GM21390 (cell line): ENCODE data around the gene DNAJC22.
"Not testable (repeated sequence)": the region's sequence is repeated elsewhere in the genome, so short reads cannot be mapped to it uniquely, and the experiment has no call there.

Experiments
- ATAC-seq: cut with Tn5 transposase; IDR thresholded peaks from one replicate; pipeline ENCODE4 v1.9.1; 2021; ENCODE audit not compliant: unreplicated experiment

The DNAJC22 gene

DNA sequence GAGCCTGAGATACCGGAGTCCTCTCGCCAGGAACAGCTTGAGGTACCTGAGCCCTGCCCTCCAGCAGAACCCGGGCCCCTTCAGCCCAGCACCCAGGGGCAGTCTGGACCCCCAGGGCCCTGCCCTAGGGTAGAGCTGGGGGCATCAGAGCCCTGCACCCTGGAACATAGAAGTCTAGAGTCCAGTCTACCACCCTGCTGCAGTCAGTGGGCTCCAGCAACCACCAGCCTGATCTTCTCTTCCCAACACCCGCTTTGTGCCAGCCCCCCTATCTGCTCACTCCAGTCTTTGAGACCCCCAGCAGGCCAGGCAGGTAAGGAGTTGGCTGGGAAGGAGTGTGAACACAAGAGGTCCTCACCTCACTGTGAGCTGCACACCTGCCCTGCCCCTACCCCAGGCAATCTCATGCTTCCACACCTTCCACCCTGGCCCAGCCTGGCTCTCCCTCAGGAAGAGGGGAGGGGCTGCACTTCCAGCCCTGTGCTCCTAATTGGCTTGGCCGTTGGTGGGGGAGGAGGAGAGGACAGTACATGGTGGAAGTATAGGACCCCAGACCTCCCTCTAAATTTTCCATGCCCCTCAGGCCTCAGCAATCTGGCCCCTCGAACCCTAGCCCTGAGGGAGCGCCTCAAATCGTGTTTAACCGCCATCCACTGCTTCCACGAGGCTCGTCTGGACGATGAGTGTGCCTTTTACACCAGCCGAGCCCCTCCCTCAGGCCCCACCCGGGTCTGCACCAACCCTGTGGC lies 15.9 kb upstream of the DNAJC22 start:
- ATAC-seq, result no peak

DNA sequence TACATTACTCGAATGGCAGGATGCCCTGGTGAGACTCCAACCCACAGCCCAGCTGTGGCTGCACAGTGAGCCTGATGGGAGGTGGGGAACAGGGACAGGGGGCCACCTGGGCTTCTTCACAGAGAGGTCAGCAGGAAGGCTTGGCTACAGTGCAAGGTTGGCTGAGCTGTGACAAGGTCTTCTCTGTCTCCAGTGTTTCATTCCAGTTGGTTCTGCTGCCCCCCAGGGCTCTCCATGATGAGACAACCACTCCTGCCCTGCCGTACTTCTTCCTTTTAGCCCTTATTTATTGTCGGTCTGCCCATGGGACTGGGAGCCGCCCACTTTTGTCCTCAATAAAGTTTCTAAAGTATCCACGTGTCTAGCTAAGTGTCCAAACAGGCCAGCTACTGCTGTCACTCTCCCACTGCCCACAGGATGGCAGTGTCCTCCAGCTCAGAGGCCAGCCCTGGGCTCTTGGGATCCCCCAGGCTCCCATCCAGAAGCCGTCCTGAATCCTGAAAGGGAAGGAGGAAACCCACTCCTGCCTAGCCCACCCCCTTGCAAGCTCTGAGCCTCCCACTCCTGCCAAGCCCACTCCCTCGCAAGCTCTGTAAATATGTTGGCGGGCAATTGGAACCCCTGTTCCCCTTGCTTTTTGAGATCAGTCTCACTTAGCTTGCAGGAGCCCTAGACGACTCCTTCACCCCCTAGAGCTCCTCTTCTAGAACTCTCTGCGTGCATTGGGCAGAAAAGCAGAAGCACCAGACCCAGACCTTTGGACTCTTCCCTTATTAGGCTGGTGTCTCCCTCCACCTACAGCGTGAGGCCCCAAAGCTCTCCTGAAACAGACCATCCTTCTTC lies 15.1 kb upstream of the DNAJC22 start:
- no peak for ATAC-seq

DNA sequence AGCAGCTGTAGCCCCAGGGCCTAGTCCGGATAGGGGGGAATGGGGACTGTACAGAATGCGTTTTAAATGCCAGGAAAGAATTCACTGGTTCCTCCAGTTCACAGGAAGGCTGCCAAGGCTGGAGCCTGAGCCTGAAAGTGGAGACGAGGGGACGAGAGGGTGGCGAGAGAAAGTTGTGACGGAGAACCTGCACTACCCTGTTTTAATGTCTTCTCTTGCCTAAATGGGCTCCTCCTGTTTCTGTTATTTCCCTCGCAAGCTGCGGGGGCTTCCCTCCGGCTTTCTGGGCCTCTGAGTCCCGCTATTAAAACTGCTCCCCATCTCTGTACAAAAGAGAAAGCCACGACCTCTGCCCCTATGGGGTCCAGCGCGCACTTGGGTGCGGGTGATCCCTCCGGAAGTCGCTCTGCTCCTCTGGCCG lies 14.2 kb upstream of the DNAJC22 start:
- no peak for ATAC-seq

DNA sequence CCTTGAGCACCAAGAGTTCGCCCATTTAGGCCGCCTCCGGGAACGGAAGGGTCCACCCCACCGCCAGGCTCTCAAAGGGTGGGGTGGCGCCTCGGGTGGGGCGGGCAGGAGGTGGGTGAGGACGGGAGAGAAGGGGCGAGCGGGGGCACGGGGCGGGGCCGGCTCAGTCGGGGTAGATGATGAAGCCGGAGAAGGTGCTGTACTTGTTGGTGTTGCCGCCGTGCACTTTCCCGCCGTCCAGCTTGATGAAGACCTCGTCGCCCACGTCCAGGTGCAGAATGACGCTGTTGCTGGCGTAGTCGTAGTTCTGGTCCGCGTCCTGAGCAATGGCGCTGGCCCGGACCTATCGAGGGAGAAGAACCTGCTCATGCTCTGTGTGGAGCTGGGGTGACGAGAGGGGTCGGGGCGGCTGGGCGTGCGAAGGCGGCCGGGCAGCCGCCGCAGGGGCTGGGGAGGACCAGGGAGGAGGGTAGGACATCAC lies 13.8 kb upstream of the DNAJC22 start:
- ATAC-seq, result no peak

DNA sequence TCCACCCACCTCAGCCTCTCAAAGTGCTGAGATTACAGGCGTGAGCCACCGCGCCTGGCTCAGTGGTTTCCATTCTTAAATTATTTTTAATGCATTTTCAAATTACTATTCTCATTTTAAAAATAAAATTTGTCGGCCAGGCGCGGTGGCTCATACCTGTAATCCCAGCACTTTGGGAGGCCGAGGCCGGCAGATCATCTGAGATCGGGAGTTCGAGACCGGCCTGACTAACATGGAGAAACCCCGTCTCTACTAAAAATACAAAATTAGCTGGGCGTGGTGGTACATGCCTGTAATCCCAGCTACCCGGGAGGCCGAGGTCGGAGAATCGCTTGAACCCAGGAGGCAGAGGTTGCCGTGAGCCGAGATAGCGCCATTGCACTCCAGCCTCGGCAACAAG lies 12.9 kb upstream of the DNAJC22 start:
- not testable (repeated sequence) for ATAC-seq

DNA sequence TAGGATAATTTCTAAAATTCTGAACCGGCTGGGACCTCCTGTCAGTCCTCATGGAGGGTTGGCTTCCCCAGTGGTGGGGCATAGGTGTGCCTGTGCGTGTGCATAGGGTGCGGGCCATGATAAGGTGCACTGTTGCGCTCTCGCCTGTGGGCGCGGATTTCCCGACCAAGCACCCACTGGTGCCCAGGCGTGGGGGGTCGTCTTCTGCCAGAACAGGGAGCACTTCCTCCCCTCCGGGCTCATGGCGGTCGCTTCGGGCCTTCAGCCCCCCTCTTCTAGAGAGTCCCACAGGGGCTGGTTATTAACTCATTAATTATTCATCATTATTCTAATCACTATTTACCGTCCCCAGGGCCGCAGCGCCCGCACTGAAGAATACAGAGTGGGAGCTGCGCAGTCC lies 12.5 kb upstream of the DNAJC22 start:
- ATAC-seq, result no peak

DNA sequence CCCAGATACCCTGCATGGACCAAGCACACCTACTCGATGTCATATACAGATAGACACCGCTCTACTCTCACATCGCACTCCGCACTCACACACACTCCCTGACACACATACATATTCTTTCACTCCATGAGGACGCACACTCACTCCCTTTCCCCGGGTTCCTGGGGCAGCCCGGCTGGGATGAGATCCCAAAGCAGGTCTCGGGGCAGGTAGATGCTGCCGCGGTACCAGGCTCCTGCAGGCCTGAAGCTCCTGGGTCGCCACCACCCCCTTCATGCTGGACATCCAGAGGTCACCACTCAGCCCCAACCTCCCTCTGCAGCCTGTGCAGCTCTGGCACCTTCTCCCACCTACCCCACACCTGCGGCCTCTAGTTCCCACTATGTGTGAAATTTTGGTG lies 12.0 kb upstream of the DNAJC22 start:
- ATAC-seq, result no peak

DNA sequence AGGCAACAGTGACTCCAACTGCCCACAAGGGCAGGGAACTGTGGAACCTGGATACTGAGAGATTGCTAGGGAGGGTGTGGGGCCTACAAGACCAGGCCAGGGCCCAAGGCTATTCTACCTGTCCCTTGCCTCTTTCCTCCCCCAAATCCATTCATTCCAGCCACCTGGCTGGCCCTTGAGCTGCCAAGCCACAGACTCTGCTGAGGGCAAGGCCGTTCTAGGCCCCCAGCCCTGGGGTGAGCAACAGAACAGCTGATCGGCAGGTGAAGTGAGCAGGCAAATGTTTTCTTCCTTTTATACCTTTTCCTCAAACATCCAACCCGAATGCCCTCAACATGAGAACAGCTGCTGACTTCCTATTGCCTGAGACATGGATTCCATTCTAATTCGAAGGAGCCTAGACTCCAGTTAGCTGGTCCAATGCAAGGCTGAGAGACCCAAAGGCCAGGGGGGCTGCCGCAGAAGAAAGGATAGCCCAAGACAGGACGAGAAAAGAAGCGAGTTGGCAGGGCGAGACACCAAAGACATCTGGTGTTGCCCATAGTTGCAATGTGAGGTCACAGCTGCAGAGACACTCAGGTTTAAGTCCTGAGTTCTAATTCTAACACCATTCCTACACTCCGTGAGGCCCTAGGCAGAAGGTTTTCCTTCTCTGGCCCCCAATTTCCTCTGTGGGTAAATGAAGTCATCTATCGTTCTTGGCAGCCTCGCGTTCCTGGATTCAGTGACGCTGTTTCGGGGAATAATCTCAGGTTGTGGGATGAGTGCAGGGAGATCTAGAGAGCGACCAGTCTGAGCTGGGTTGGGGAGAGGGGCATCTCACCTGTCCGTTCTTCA lies 11.4 kb upstream of the DNAJC22 start:
- ATAC-seq, result no peak

DNA sequence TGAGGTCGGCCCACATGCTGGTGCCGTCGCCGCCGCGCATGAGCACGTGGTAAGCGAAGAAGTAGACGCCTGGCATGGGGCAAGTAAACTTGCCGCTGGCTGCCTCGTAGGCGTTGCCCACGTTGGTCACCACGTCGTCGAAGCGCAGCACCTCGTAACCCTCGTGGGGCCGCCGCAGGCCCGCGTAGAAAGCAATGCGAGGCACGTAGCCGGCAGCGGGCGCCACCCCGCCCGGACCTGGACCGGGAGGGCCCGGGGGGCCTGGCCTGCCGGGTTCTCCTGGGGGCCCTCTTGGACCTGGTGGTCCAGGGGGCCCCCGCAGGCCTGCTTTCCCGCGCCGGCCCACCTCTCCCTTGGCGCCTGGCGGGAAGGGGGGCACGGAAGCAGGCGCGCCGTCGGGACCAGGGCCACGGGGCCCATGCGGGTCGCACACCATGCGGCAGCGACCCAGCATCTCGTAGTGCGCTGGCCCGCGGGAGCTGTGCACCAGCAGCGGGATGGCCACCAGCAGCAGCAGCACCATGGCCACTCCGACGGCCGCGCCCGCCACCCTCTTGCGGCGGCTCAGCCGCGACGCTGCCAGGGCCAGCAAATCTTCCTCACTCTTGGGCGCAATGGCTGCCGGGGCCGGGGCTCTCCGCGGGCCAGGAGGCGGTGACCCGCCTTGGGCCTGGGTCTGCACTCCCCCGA lies 10.6 kb upstream of the DNAJC22 start:
- no peak for ATAC-seq

DNA sequence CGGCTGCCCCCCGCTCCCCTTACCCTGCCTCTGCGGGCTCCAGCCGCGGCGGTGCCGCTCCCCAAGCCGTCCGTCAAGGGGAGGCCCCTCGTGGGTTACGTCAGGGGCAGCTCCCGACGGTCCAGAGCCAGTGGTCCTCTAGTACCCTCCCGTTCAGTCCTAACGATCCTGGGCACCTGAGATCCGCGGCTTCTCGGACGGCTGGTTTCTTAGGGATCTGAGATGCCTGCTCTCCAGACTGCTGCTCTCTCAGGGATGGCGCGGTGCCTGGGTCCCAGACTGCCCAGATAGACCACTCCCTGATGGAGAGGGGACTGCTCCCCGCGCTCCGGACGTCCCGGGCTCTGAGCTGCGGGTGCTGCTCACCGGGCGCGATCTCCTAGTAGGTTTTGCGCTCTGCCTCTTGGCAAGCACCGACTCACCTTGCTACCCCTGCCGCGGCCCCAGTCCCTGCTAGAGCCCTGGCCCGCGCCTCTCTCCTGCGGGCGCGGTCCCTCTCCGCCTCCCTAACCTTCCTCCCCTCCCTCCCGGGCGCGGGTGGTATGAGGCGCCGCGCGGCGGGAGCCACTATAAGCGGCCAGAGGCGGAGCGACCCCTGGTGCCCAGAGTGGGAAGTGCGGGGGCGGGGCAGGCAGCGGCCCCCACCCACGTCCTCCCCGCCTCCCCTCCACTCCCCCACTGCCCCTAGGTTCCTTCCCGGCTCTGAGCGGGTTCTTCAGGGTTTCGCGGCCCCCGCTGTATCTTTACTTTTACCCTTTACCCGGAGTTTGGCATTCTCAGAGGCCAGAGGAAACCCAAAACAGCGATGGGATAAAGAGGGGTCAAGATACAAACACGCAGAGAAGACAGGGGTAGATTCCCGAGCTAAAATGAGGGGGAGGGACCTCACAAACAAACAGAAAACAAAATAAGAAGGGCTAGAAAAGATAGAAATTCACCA lies 9.8 kb upstream of the DNAJC22 start, which contains the start of gene C1QL4:
Gene C1QL4 (minus strand): TSS at position 544 of the 940 bp plus-strand sequence. CDS start 711 bp downstream, outside the sequence.
- peak; percentile 67 for ATAC-seq

DNA sequence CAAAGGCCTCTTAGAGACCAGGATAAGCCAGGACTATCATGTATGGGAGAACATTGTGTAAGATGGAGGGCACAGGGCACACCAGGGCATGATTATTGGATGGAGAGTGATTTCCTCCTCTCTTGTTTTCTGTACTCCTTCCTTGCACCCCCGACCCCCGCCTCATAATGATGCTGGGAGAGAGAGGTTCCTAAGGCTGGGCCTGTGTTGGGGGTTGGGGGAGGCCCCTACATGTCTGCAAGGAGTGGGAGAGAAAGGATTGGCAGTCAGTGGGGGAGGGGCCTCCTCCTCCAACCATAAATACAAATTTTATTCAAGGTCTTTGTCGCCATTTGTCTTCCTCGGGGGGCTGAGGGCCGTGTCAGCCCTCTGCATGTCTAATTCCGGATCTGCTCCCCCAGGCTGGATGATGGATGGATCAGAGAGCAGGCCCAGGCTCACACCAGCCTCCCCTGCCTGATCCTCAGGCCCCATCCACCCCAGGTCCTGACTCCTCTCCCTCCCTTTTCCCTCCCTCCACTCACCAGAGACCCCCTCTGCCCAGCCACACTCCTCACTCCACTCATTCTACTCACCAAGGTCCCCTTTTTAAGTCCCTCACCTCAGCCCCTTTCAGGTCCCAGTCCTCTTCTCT lies 7.7 kb upstream of the DNAJC22 start:
- ATAC-seq, result no peak

DNA sequence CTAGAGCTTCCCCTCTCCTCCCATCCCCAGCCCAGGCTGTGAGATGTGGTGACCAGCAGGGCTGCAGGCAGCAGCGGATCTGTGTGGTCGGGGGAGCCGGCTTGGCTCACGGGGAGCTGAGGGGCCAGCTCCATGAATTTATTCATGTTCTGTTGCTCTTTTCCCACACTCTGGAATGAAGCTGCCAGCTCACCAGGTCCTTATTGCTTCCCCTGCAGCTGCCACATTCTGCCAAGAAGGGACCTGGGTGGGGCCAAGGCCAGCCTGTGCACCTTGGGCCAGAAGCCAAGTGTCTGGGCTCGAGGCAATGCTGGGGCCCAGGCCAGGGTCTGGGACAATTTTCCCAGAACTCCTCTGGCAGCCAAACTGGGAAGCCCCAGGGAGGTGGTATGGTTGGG lies 7.2 kb upstream of the DNAJC22 start:
- no peak for ATAC-seq

DNA sequence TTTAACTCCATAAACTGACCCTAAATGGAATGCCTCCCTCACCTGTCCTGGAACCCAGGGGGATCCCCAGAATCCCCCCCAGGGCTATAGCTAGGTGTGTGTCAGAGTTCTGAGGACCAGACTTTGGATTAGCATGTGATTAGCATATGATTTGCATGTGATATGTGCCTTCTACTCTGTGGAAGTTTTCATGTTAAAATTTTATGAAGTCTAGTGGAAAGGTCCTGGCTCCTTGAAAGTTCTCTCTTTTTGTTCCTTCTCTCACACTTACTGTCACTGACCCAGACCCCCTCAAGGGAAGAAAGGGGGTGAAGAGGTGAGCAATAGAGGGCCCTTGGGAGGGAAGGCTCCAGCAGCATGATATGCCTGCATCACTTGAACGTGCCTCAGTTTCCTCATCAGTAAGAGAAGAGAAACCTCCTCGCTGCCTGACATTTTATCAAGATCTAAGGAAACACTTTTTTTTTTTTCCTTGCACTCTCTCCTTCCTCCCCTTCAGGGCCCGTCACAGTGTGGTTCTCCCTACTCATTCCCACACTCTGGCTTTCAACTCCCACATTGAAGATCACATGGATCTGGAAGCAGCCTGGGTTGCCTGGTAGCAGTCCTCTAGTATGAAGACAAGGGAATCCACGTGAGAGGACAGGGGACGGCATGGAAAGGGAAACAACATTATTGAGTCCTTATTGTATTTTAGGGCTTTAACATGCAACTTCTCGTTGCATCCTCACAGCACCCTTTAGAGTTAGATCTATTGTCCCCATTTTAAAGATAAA lies 6.4 kb upstream of the DNAJC22 start:
- ATAC-seq, result no peak

DNA sequence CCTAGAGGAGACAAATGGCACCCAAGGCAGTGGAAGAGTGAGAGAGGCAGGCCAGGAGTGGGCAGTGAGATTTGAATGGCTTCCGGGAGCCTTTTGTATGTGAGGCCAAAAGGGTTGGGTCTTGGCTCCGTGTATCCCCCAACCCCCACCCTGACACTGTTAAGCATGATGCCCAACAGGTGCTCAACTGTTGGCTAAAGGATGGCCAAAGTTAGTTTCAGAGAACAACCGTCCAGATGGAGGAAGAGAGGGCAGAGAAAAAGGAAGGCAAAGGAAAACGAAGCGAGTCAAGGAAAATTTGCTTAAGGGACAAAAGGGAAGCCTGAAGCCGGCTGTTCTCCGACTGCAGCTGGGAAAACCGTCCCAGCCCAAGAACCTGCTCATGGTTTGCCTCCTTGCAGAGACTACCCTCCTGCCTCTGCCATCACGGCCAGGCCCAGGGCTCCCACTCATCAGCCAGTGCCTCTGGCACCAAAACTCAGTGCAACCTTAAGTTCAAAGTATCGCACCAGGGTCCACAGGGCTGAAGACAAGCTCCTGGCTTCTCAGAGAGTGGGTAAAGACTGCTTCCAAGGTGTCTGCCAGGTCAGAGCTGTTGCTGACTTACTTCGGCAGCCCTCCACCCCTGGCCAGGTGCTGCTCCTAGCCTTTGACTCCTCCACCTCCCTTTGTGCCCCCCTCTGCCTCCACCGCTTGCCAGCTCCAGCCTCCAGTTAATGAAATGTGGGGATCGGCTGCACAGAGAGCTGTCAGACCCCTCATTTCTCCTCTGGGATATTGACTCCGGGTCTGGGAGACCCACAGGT lies 5.5 kb upstream of the DNAJC22 start:
- no peak for ATAC-seq

DNA sequence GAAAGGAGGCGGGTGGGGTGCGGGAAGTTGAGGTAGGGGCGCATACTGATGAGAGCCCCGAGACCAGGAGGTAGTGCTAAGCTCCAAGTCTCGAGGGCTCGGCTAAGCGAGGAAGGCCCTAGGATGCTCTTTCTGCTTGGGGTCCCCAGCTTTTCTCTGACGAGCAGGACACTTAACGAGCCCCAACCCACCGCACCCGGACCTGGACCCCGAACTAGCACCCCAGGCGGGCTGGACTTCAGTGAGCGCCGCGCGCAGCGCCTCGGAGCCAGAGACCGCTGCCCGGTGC lies 5.0 kb upstream of the DNAJC22 start:
- ATAC-seq, result no peak

DNA sequence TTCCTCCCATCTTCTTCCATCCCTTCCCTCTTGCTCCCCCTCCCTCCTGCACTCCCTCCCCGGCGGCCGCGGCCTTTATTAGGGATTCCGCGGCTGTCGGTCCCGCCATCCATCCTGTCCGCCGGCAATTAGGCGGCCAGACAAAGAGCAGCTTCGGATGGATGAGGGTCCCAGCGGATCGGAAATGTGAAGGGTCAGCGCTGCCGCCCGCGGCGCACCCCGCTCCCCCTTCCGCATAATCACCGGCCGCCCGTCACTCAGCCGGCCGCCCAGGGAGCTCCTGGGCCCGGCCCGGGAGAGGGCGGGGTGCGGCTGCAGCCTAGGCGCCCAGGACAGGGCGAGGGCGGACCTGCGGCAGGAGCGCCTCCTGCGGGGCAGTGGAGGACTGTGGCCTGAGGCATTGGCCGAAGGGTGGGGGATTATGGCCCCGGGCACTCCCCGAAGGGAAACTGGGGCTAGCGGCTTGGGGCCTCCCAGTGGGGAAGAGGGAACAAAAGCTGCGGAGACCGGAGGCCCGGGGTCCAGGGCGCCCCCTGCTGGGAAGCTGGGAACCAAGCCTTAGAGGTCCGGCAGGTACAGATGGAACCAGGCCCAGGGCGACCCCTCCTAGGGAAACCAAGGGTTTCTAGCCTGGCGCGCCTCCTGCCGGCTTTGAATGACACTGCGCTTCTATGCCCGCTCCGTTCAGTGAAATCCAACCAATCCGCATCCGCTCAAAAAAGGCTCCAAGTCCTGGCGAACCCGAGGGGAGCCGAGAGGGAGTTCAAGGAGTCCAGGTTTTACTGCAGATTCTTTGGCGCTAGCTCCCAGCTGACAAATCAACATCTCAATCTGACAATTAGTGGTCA lies 4.4 kb upstream of the DNAJC22 start:
- peak; percentile 70 for ATAC-seq
